Adrenal gland (tissue), 12 donors: ENCODE data around the gene RTP2. TPM values are rescaled to one million over a fixed set of nuclear protein-coding genes. Genes with fewer than 3 reads are reported as not detected.

Experiments
- DNase-seq, 7 donors: peaks; one replicate each; pipeline ENCODE4 v3.0.0-alpha.2; 2019 to 2020
- H3K27ac ChIP-seq, 5 donors: fragments of 200-600 bp; sonication (generic) in 4 of 5; 1 replicate in 3 of 5; 2 replicates in 2 of 5; pipeline versions ENCODE4 v1.5.1 to v1.8.0; 2016 to 2020; ENCODE audit warnings: mild to moderate bottlenecking in 1 of 5
- H3K27me3 ChIP-seq: fragments of 200-600 bp; 2 replicates; pipeline ENCODE4 v1.8.0; 2021
- H3K36me3 ChIP-seq, 2 donors: fragments of 200-600 bp; replicated peaks in 1 of 2; 1 replicate in 1 of 2; 2 replicates in 1 of 2; pipeline versions ENCODE4 v1.5.1 to v1.8.0; 2018 to 2022
- H3K4me1 ChIP-seq, 2 donors: fragments of 200-600 bp; replicated peaks in 1 of 2; 1 replicate in 1 of 2; 2 replicates in 1 of 2; pipeline versions ENCODE4 v1.5.1 to v1.8.0; 2018 to 2021
- H3K4me3 ChIP-seq, 4 donors: fragments of 200-600 bp; sonication (generic) in 3 of 4; one replicate each; pipeline ENCODE4 v1.5.1; 2016 to 2018
- H3K9me3 ChIP-seq, 3 donors: fragments of 200-600 bp; sonication (generic) in 1 of 3; replicated peaks in 1 of 3; 1 replicate in 2 of 3; 2 replicates in 1 of 3; pipeline versions ENCODE4 v1.5.1 to v1.8.0; 2016 to 2021
- POLR2A ChIP-seq, 2 donors: fragments of 450-650 bp; IDR thresholded peaks; one replicate each; pipeline ENCODE4 v1.6.1; 2017; ENCODE audit warnings: antibody characterized with exemption in 2 of 2, mild to moderate bottlenecking in 2 of 2, moderate library complexity in 1 of 2
- WGBS, 4 donors: extraction: QIAGEN DNeasy Blood & Tissue Kit in 2 of 4; methylation state at CpG; one replicate each; pipeline versions ENCODE4 v1.1.5 to v1.1.7; 2013 to 2017; 5-methylcytosine and 5-hydroxymethylcytosine counted together
- intact Hi-C, 2 donors: fragments of 100-400 bp; cut with DNase I; formaldehyde crosslinking; loops; one replicate each; pipeline versions ENCODE4 v1.14.1 to v1.15.0; 2022 to 2023
- polyA plus RNA-seq, 3 donors: library from polyadenylated mRNA; stranded (reverse); fragments of 200-250 nt in 2 of 3; fragments of 350-450 nt in 1 of 3; fragmentation: Illumina TruSeq in 1 of 3; extraction: RNeasy Lipid Tissue Mini Kit (QIAGEN cat#74804) in 1 of 3; gene quantifications; one replicate each; pipeline ENCODE4 v1.2.3, GENCODE V29; 2013 to 2014
- total RNA-seq, 9 donors: library from RNA; depleted of rRNA in 4 of 9; stranded (reverse); fragments of >200 nt in 4 of 9; fragments of 120-200 nt in 1 of 9; fragmentation: NEBNext Ultra II Directional in 1 of 9; extraction: Animal tissue kit (Norgen Biotek cat#: 25700) in 1 of 9; gene quantifications; one replicate each; pipeline versions ENCODE4 v1.1.0 to v1.2.4, GENCODE V29; 2013 to 2023
- TF ChIP-seq, protein P1 (sequence below), 6 experiments: fragments of 450-650 bp in 4 of 6; fragments of 200-600 bp in 2 of 6; sonication (generic) in 1 of 6; IDR thresholded peaks; 1 replicate in 5 of 6; 2 replicates in 1 of 6; pipeline versions ENCODE4 v1.5.1 to v1.8.0; 2016 to 2021; ENCODE audit warnings: antibody characterized with exemption in 6 of 6, mild to moderate bottlenecking in 2 of 6, moderate library complexity in 1 of 6
- donor health status: healthy with polysubstance abuse.
- donor health status: Bipolar disorder and iron deficiency.
- donor health status: DM: yes; HTN: yes; CAD: no.
- donor health status: DM: no; HTN: no; CAD: no.
- donor health status: DM: no; HTN: no; CAD: no.
- donor health status: DM: yes; HTN: yes; CAD: no.

RTP2 gene
- total and polyA plus RNA-seq, 12 donors: 0.28 TPM; not detected in 11

DNA sequence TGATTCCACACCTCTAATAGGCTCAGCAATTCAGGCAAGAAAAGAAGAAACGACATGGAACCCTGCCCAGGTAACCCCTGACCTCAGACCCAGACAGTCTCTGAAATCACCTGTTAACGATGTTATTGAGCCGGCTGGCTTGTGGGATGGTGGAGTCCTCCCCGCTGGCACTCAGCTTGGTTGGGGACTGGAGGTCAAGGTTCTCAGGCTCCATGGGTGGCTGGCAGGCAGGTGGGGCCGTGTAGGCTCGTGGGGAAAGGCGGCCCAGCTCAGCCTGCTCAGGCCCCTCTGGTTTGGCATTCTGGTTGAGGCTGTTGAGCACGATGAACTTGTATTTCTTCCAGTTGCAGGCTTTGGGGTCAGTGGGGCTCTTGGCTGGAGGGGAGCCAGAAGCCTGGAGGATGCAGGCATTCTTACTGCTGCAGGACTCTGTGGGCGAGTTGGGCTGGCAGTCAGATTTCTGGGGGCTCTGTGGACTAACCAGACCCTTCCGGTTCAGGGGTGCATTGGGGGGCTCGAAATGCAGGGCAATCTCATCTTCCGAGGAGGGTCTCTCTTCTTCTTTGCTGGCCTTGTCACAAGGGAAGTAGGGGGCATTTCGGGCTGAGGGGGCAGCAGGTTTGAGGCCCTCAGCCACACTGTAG is 26.7 kb upstream of the RTP2 start:
- intact Hi-C loops: no loop called here
- 78 to 88% (median 82%) methylated on average over 8 to 13 of the region's 13 CpGs for WGBS, 4 donors
- no peaks in the 10 kb centered on the region for H3K4me1 ChIP-seq
- H3K27ac ChIP-seq: no peak overlapping the region
- H3K4me3 ChIP-seq: no peak overlapping the region
- H3K27me3 ChIP-seq: no peaks in the 10 kb centered on the region
- H3K36me3 ChIP-seq: peaks cover 0 to 100% of the 10 kb centered on the region in 2 donors
- no peak for DNase-seq
- TF ChIP-seq, protein P1, sequence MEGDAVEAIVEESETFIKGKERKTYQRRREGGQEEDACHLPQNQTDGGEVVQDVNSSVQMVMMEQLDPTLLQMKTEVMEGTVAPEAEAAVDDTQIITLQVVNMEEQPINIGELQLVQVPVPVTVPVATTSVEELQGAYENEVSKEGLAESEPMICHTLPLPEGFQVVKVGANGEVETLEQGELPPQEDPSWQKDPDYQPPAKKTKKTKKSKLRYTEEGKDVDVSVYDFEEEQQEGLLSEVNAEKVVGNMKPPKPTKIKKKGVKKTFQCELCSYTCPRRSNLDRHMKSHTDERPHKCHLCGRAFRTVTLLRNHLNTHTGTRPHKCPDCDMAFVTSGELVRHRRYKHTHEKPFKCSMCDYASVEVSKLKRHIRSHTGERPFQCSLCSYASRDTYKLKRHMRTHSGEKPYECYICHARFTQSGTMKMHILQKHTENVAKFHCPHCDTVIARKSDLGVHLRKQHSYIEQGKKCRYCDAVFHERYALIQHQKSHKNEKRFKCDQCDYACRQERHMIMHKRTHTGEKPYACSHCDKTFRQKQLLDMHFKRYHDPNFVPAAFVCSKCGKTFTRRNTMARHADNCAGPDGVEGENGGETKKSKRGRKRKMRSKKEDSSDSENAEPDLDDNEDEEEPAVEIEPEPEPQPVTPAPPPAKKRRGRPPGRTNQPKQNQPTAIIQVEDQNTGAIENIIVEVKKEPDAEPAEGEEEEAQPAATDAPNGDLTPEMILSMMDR (IDR thresholded peaks at IDR 0.05): no peak
- no peak for TF ChIP-seq POLR2A (IDR thresholded peaks at IDR 0.05)
- H3K9me3 ChIP-seq: no peaks in the 10 kb centered on the region

DNA sequence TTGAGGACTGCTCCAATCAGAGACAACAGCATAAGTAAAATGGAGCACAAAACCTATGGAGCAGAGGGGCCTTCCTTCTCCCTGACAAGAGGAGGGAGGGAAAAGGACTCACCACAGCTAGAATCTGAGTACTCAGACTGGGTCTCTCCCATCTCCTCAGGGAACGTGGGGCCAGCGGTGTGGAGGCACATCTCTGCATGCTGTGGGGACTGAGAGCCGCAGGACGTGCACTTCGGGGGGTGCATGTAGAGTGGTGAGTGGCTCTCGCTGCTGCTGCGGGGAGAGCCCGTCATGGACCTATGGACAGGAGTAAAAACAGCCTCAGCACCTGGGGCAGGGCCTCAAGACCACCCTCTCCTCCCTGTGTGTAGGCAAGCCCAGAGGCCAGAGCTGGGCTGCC is 25.9 kb upstream of the RTP2 start:
- intact Hi-C loops: no loop called here
- 94 to 98% (median 96%) methylated on average over 5 to 8 of the region's 8 CpGs for WGBS, 4 donors
- no peaks in the 10 kb centered on the region for H3K27me3 ChIP-seq
- H3K4me3 ChIP-seq: no peak overlapping the region
- DNase-seq: no peak
- TF ChIP-seq, protein P1 (IDR thresholded peaks at IDR 0.05): no peak
- TF ChIP-seq POLR2A (IDR thresholded peaks at IDR 0.05): no peak
- peaks cover 0 to 100% of the 10 kb centered on the region in 2 donors for H3K36me3 ChIP-seq
- H3K27ac ChIP-seq: no peak overlapping the region
- H3K4me1 ChIP-seq: no peaks in the 10 kb centered on the region
- H3K9me3 ChIP-seq: no peaks in the 10 kb centered on the region

DNA sequence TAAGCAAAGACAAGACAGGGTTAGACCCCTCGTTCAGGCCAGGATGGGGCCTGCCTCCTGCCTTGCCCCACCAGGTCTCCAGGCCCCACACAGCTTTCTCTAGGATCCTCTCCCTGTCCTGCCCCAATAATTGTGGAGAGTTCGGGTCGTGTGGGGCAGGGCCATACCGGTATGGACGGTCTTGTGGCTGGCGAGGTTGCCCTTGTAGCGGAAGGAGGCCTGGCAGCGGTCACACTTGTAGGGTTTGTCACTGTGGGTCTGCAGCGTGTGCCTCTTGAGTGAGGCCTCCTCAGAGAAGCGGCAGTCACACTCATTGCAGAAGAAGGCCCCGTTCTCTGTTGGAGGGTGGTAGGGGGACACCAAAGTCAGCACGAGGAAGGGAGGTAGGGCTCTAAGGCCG is 24.2 kb upstream of the RTP2 start:
- TF ChIP-seq, protein P1 (IDR thresholded peaks at IDR 0.05): no peak
- TF ChIP-seq POLR2A (IDR thresholded peaks at IDR 0.05): no peak
- Histone ChIP-seq H3K9me3 (no peaks in the 10 kb centered on the region), H3K4me1 (no peaks in the 10 kb centered on the region), H3K27me3 (no peaks in the 10 kb centered on the region), H3K4me3 (no peak overlapping the region), H3K27ac (peak overlapping the region in 1 of 5 donors; percentile 35), H3K36me3 (peaks cover 0 to 100% of the 10 kb centered on the region in 2 donors)
- 93 to 96% (median 94%) methylated on average over 3 to 13 of the region's 13 CpGs for WGBS, 4 donors
- intact Hi-C loops: no loop called here
- DNase-seq: no peak

DNA sequence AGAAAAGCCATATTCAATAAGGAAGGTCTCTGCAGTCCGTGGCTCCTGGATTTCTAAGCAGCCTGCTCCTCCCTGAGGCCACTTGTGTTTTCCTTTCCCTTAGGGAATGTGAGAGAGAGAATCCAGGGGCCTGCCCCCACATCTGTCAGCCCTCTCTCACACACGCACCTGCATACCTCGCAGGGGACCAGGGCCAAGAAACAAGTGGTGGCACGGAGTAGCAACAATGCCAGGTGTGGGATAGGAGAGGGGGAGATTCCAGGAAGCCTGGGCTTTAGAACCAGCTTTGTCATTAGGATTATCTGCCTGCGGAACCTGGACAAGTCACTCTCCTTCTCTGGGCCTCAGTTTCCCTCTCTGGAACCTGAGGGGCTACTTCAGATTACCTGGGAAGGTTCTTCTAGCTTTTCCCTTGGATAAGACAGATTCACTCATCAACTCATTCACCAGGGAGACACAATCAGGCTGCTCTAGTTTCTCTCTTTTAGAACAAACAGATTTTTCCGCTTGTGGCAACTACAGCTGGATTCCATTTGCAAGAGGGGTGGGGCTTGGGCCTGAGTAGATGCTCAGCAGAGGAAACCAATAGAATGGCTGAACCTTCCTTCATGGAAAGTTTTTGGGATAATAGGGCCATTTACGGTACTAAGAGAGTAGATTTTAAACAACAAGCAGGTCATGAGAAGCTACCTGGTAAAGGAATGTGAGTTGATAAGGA is 23.5 kb upstream of the RTP2 start:
- no peaks in the 10 kb centered on the region for H3K27me3 ChIP-seq
- H3K4me1 ChIP-seq: no peaks in the 10 kb centered on the region
- TF ChIP-seq POLR2A (IDR thresholded peaks at IDR 0.05): no peak
- TF ChIP-seq, protein P1 (IDR thresholded peaks at IDR 0.05): no peak
- no peak overlapping the region for H3K4me3 ChIP-seq
- H3K36me3 ChIP-seq: peaks cover 0 to 100% of the 10 kb centered on the region in 2 donors
- WGBS, 4 donors: 81 to 93% (median 89%) methylated on average over 7 of the region's 7 CpGs
- DNase-seq: no peak
- H3K9me3 ChIP-seq: no peaks in the 10 kb centered on the region
- intact Hi-C loops: no loop called here
- H3K27ac ChIP-seq: peak overlapping the region in 1 of 5 donors; percentile 35
